Esophagus muscularis mucosa (tissue), 3 donors: Measurements from ENCODE around the gene PKNOX1.

Source experiments
- POLR2AphosphoS5 ChIP-seq, 2 donors: sonication (generic); formaldehyde crosslinking; IDR thresholded peaks; one replicate each; pipeline ENCODE4 v1.6.1; 2017; ENCODE audit warnings: antibody characterized with exemption in 2 of 2
- TF ChIP-seq, protein P1 (sequence below), 3 experiments: fragments of 200-600 bp in 2 of 3; fragments of 450-650 bp in 1 of 3; sonication (generic) in 2 of 3; IDR thresholded peaks; one replicate each; pipeline ENCODE4 v1.5.1; 2017 to 2019; ENCODE audit warnings: antibody characterized with exemption in 3 of 3, mild to moderate bottlenecking in 2 of 3, moderate library complexity in 1 of 3

GRCh38 chr21:43027846-43028731 lies 53.7 kb downstream of the PKNOX1 start:
- no peak for TF ChIP-seq POLR2AphosphoS5 (IDR thresholded peaks at IDR 0.05)
- TF ChIP-seq, protein P1, sequence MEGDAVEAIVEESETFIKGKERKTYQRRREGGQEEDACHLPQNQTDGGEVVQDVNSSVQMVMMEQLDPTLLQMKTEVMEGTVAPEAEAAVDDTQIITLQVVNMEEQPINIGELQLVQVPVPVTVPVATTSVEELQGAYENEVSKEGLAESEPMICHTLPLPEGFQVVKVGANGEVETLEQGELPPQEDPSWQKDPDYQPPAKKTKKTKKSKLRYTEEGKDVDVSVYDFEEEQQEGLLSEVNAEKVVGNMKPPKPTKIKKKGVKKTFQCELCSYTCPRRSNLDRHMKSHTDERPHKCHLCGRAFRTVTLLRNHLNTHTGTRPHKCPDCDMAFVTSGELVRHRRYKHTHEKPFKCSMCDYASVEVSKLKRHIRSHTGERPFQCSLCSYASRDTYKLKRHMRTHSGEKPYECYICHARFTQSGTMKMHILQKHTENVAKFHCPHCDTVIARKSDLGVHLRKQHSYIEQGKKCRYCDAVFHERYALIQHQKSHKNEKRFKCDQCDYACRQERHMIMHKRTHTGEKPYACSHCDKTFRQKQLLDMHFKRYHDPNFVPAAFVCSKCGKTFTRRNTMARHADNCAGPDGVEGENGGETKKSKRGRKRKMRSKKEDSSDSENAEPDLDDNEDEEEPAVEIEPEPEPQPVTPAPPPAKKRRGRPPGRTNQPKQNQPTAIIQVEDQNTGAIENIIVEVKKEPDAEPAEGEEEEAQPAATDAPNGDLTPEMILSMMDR (IDR thresholded peaks at IDR 0.05) = no peak
